ENCODE results near the gene ZFPM1.

DNA sequence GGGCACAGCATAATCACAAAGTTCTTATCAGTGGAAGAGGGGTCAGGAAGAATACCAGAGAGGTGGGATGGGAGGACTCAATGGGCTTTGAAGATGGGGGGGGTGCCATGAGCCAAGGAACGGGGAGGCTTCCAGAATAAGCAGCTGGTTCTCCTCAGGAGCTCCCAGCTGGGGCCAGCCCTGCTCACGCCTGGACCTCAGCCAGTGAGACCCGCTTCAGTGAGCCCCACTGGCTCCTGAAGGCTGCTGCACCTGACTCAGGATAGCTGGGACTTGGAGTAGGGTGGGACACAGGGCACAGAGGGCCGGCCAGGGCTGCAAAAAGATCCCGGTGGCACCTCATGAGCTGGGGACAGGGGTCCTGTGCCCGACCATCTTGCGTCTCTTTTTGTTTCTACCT lies 92.7 kb downstream of the ZFPM1 start:
- TF ChIP-seq CREB1 (IDR thresholded peaks at IDR 0.05; ENCODE audit: low read depth) (no peak), TAF1 (IDR thresholded peaks at IDR 0.05; ENCODE audit: low read depth) (no peak), RAD21 (IDR thresholded peaks at IDR 0.05; ENCODE audit: low read depth) (no peak), TCF12 (IDR thresholded peaks at IDR 0.05; ENCODE audit: low read depth) (no peak), YY1 (IDR thresholded peaks at IDR 0.05; ENCODE audit: low read depth) (no peak), EP300 (IDR thresholded peaks at IDR 0.05; ENCODE audit: borderline replicate concordance) (no peak), TEAD4 (IDR thresholded peaks at IDR 0.05) (no peak)
- TF ChIP-seq, protein P1, sequence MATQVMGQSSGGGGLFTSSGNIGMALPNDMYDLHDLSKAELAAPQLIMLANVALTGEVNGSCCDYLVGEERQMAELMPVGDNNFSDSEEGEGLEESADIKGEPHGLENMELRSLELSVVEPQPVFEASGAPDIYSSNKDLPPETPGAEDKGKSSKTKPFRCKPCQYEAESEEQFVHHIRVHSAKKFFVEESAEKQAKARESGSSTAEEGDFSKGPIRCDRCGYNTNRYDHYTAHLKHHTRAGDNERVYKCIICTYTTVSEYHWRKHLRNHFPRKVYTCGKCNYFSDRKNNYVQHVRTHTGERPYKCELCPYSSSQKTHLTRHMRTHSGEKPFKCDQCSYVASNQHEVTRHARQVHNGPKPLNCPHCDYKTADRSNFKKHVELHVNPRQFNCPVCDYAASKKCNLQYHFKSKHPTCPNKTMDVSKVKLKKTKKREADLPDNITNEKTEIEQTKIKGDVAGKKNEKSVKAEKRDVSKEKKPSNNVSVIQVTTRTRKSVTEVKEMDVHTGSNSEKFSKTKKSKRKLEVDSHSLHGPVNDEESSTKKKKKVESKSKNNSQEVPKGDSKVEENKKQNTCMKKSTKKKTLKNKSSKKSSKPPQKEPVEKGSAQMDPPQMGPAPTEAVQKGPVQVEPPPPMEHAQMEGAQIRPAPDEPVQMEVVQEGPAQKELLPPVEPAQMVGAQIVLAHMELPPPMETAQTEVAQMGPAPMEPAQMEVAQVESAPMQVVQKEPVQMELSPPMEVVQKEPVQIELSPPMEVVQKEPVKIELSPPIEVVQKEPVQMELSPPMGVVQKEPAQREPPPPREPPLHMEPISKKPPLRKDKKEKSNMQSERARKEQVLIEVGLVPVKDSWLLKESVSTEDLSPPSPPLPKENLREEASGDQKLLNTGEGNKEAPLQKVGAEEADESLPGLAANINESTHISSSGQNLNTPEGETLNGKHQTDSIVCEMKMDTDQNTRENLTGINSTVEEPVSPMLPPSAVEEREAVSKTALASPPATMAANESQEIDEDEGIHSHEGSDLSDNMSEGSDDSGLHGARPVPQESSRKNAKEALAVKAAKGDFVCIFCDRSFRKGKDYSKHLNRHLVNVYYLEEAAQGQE (IDR thresholded peaks at IDR 0.05; ENCODE audit: low read depth) = no peak
- TF ChIP-seq, protein P2, sequence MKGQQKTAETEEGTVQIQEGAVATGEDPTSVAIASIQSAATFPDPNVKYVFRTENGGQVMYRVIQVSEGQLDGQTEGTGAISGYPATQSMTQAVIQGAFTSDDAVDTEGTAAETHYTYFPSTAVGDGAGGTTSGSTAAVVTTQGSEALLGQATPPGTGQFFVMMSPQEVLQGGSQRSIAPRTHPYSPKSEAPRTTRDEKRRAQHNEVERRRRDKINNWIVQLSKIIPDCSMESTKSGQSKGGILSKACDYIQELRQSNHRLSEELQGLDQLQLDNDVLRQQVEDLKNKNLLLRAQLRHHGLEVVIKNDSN (IDR thresholded peaks at IDR 0.05) = no peak
- TF ChIP-seq, protein P3, sequence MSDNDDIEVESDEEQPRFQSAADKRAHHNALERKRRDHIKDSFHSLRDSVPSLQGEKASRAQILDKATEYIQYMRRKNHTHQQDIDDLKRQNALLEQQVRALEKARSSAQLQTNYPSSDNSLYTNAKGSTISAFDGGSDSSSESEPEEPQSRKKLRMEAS (IDR thresholded peaks at IDR 0.05) = no peak
